ENCODE measurements around the gene RBFOX2.

The RBFOX2 gene

DNA sequence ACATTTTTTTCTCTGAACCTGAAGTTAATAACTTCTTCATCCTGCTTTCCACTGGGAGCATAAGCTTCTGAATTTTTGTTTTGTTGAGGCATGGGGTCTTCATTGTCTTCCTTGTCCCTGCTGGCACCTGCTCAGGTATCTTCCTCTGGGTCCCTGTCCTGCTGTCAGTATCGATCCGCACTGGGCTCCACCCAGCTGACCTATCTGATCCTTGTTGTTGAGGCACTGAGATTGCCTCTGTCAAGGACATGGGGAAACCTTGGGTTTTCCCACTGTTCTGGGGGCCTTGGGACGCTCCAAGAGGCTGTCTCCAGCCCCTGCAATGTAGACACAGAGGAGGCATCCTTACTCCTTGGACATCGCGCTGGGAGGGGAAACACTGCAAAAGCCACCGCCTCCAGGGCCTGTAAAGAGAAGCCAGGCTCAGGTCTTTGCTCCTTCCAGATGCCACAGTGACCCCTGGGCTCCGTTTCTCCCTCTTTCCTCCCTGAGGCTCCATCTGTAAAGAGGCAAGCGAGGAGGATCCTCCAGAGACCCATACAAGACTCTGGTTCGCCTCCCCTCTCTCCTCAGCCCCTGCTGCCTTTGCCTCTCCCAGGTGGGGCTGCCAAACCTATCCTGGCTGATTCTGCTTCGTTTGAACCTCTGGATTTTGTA lies 8.6 kb upstream of the RBFOX2 start:
- Histone ChIP-seq H3K27me3 (ENCODE audit: insufficient read depth, low read length, poor library complexity) (no peaks in the 10 kb centered on the region), H2BK120ac (ENCODE audit: low read depth, low read length) (no peak overlapping the region), H3K79me2 (ENCODE audit: control insufficient read depth, insufficient read depth, low read length) (no peaks in the 10 kb centered on the region), H3K4me3 (ENCODE audit: low read length) (no peak overlapping the region), H3K4me2 (ENCODE audit: low read length) (no peak overlapping the region), H2AK5ac (ENCODE audit: low read length) (no peak overlapping the region), H3K4ac (ENCODE audit: low read depth, low read length) (no peak overlapping the region), H3K4me1 (ENCODE audit: control insufficient read depth, low read depth, low read length) (peaks cover 2% of the 10 kb centered on the region), H3K56ac (ENCODE audit: low read length) (no peak overlapping the region), H3K36me3 (ENCODE audit: control insufficient read depth, insufficient read depth, low read length) (no peaks in the 10 kb centered on the region), H2BK5ac (ENCODE audit: low read length) (no peak overlapping the region), H3K79me1 (ENCODE audit: low read length) (no peaks in the 10 kb centered on the region), H3K27ac (ENCODE audit: low read depth, low read length) (no peak overlapping the region), H3K18ac (ENCODE audit: low read length) (no peak overlapping the region), H4K5ac (ENCODE audit: low read length) (no peak overlapping the region), H3K23ac (ENCODE audit: low read length) (no peak overlapping the region), H4K8ac (ENCODE audit: low read depth, low read length) (no peak overlapping the region), H2BK15ac (replicated peaks; ENCODE audit: low read depth) (no peak overlapping the region), H3K9ac (ENCODE audit: low read length) (no peak overlapping the region)
- WGBS (ENCODE audit: extremely low coverage, insufficient coverage, low lambda C conversion rate): no CpG with 5 or more reads among the region's 10 CpGs
- no peak for DNase-seq

DNA sequence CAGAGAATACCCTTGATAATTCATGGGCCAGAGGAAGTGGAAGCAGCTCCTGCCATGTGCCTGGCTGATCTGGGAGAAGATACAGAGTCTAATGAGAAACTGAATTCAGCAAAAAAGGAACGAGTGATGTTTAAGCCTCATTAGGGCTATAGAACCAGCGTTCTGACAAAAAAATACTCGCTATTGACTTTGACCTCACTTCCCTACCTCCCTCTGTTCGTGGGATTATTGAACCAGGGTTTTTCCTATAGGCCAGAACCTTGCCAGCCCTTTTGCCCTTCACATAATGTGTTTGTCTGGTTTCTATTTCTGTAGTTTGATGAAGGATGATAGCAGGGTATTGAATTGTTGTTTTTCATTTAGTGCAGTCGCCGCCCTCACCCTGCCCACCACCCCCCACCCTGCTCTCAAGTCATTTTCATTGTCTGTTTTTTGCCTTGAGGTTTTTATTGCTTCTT lies 7.6 kb upstream of the RBFOX2 start:
- H4K8ac ChIP-seq (ENCODE audit: low read depth, low read length): no peak overlapping the region
- H3K18ac ChIP-seq (ENCODE audit: low read length): no peak overlapping the region
- H3K4ac ChIP-seq (ENCODE audit: low read depth, low read length): no peak overlapping the region
- H3K4me2 ChIP-seq (ENCODE audit: low read length): no peak overlapping the region
- no peak overlapping the region for H2BK5ac ChIP-seq (ENCODE audit: low read length)
- no peaks in the 10 kb centered on the region for H3K36me3 ChIP-seq (ENCODE audit: control insufficient read depth, insufficient read depth, low read length)
- H3K4me1 ChIP-seq (ENCODE audit: control insufficient read depth, low read depth, low read length): peaks cover 2% of the 10 kb centered on the region
- no peak overlapping the region for H3K23ac ChIP-seq (ENCODE audit: low read length)
- DNase-seq: no peak
- H3K79me1 ChIP-seq (ENCODE audit: low read length): no peaks in the 10 kb centered on the region
- H2AK5ac ChIP-seq (ENCODE audit: low read length): no peak overlapping the region
- no peak overlapping the region for H3K4me3 ChIP-seq (ENCODE audit: low read length)
- H3K79me2 ChIP-seq (ENCODE audit: control insufficient read depth, insufficient read depth, low read length): no peaks in the 10 kb centered on the region
- no peak overlapping the region for H2BK15ac ChIP-seq (replicated peaks; ENCODE audit: low read depth)
- H4K5ac ChIP-seq (ENCODE audit: low read length): peak overlapping the region; percentile 39
- H3K9ac ChIP-seq (ENCODE audit: low read length): no peak overlapping the region
- H3K56ac ChIP-seq (ENCODE audit: low read length): peak overlapping the region; percentile 42
- no CpG with 5 or more reads among the region's 6 CpGs for WGBS (ENCODE audit: extremely low coverage, insufficient coverage, low lambda C conversion rate)
- H3K27ac ChIP-seq (ENCODE audit: low read depth, low read length): no peak overlapping the region
- no peaks in the 10 kb centered on the region for H3K27me3 ChIP-seq (ENCODE audit: insufficient read depth, low read length, poor library complexity)
- H2BK120ac ChIP-seq (ENCODE audit: low read depth, low read length): no peak overlapping the region

DNA sequence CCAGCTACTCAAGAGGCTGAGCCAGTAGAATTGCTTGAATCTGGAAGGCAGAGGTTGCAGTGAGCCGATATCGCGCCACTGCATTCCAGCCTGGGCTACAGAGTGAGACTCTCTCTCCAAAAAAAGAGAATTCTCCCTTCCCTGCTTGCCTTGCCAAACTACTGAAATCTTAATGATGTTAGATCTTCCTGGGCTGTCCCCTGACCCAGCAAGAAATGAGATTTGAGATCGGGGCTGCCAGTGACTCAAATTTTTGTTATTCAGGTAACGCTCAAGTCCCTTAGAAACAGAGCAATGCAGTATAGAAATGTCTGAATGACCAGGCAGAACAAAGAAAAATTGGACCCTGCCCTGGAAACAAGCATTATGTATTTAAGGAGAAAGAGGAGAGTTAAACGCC lies 4.0 kb upstream of the RBFOX2 start:
- no peak overlapping the region for H2BK15ac ChIP-seq (replicated peaks; ENCODE audit: low read depth)
- H3K36me3 ChIP-seq (ENCODE audit: control insufficient read depth, insufficient read depth, low read length): no peaks in the 10 kb centered on the region
- no peak overlapping the region for H4K5ac ChIP-seq (ENCODE audit: low read length)
- no peak for DNase-seq
- peaks cover 2% of the 10 kb centered on the region for H3K4me1 ChIP-seq (ENCODE audit: control insufficient read depth, low read depth, low read length)
- H3K18ac ChIP-seq (ENCODE audit: low read length): no peak overlapping the region
- no peak overlapping the region for H3K9ac ChIP-seq (ENCODE audit: low read length)
- no peak overlapping the region for H3K56ac ChIP-seq (ENCODE audit: low read length)
- H2BK120ac ChIP-seq (ENCODE audit: low read depth, low read length): no peak overlapping the region
- no peak overlapping the region for H2BK5ac ChIP-seq (ENCODE audit: low read length)
- H3K79me2 ChIP-seq (ENCODE audit: control insufficient read depth, insufficient read depth, low read length): peaks cover 4% of the 10 kb centered on the region
- H3K27ac ChIP-seq (ENCODE audit: low read depth, low read length): no peak overlapping the region
- no peak overlapping the region for H3K23ac ChIP-seq (ENCODE audit: low read length)
- no peak overlapping the region for H3K4me2 ChIP-seq (ENCODE audit: low read length)
- WGBS (ENCODE audit: extremely low coverage, insufficient coverage, low lambda C conversion rate): no CpG with 5 or more reads among the region's 6 CpGs
- H3K79me1 ChIP-seq (ENCODE audit: low read length): no peaks in the 10 kb centered on the region
- H4K8ac ChIP-seq (ENCODE audit: low read depth, low read length): no peak overlapping the region
- H3K27me3 ChIP-seq (ENCODE audit: insufficient read depth, low read length, poor library complexity): no peaks in the 10 kb centered on the region
- no peak overlapping the region for H3K4me3 ChIP-seq (ENCODE audit: low read length)
- no peak overlapping the region for H2AK5ac ChIP-seq (ENCODE audit: low read length)
- H3K4ac ChIP-seq (ENCODE audit: low read depth, low read length): no peak overlapping the region

DNA sequence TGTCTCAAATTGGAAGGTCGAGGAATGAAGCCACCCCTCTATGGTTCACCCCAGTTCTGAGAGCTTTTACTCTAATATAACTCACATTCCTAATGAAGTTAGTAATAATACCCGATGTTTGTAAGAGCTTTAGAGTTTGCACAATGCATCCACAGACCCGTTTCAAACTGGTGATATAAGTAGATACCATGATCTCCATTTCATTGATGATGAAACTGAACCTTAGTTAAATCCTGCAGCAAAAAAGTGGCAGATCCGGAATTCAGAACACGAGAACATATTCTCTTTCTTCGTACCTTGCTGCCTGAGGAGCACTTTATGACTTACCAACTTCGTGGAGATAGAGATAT lies 757 bp upstream of the RBFOX2 start:
- Histone ChIP-seq H3K4me3 (ENCODE audit: low read length) (no peak overlapping the region), H3K4me2 (ENCODE audit: low read length) (peak overlapping the region; percentile 28), H3K56ac (ENCODE audit: low read length) (peak overlapping the region; percentile 50), H3K4ac (ENCODE audit: low read depth, low read length) (peak overlapping the region; percentile 60), H3K4me1 (ENCODE audit: control insufficient read depth, low read depth, low read length) (peaks cover 2% of the 10 kb centered on the region), H3K23ac (ENCODE audit: low read length) (no peak overlapping the region), H2BK120ac (ENCODE audit: low read depth, low read length) (no peak overlapping the region), H2BK5ac (ENCODE audit: low read length) (no peak overlapping the region), H2AK5ac (ENCODE audit: low read length) (no peak overlapping the region), H4K5ac (ENCODE audit: low read length) (no peak overlapping the region), H3K27me3 (ENCODE audit: insufficient read depth, low read length, poor library complexity) (no peaks in the 10 kb centered on the region), H4K8ac (ENCODE audit: low read depth, low read length) (no peak overlapping the region), H3K36me3 (ENCODE audit: control insufficient read depth, insufficient read depth, low read length) (peaks cover 2% of the 10 kb centered on the region), H3K18ac (ENCODE audit: low read length) (peak overlapping the region; percentile 64), H3K79me1 (ENCODE audit: low read length) (peaks cover 7% of the 10 kb centered on the region), H3K27ac (ENCODE audit: low read depth, low read length) (no peak overlapping the region), H3K79me2 (ENCODE audit: control insufficient read depth, insufficient read depth, low read length) (peaks cover 25% of the 10 kb centered on the region), H3K9ac (ENCODE audit: low read length) (peak overlapping the region; percentile 42), H2BK15ac (replicated peaks; ENCODE audit: low read depth) (peak overlapping the region; percentile 76)
- no CpG with 5 or more reads among the region's 7 CpGs for WGBS (ENCODE audit: extremely low coverage, insufficient coverage, low lambda C conversion rate)
- no peak for DNase-seq

DNA sequence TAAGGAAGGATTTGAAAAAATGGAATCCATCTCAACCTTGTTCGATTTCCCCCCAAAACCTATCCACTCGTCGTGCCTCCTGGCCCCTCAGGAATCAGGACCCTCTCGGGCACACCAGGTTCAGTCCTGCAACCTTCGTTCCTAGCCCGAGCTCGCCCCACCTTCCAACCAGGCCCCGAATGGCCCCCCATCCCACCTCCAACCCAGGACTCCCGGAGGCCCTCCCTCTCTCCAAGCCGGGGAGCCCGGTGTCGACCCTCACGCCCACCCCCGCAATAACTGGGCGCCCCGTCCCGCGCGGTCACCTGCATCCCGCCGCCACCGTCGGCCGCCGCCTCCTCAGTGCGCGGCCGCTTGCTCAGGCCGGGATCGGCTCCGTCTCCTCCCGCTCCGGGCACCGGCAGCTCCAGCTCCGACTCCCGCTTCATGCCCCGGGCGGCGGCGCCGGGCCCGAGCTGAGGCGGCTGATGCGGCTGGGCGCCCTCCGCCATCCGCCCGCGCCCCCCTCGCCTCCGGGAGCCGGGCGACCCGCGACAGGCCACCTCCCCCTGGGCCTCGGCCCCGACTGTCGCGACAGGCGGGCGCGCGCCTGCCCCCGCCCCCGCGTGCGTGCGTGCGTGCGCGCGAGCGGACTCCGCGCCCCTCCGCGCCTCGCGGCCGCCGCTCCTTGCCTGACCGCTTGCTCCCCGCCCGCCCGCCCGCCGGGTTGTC lies 534 bp downstream of the RBFOX2 start:
- Histone ChIP-seq H3K36me3 (ENCODE audit: control insufficient read depth, insufficient read depth, low read length) (peaks cover 2% of the 10 kb centered on the region), H3K23ac (ENCODE audit: low read length) (peak overlapping the region; percentile 95), H3K4me2 (ENCODE audit: low read length) (peak overlapping the region; percentile 80), H3K4ac (ENCODE audit: low read depth, low read length) (peak overlapping the region; percentile 94), H2BK5ac (ENCODE audit: low read length) (peak overlapping the region; percentile 25), H3K18ac (ENCODE audit: low read length) (peak overlapping the region; percentile 99), H3K79me2 (ENCODE audit: control insufficient read depth, insufficient read depth, low read length) (peaks cover 29% of the 10 kb centered on the region), H3K79me1 (ENCODE audit: low read length) (peaks cover 8% of the 10 kb centered on the region), H2BK120ac (ENCODE audit: low read depth, low read length) (peak overlapping the region; percentile 94), H4K5ac (ENCODE audit: low read length) (no peak overlapping the region), H3K27ac (ENCODE audit: low read depth, low read length) (peak overlapping the region; percentile 73), H3K56ac (ENCODE audit: low read length) (peak overlapping the region; percentile 90), H3K27me3 (ENCODE audit: insufficient read depth, low read length, poor library complexity) (no peaks in the 10 kb centered on the region), H2BK15ac (replicated peaks; ENCODE audit: low read depth) (no peak overlapping the region), H4K8ac (ENCODE audit: low read depth, low read length) (no peak overlapping the region), H3K4me3 (ENCODE audit: low read length) (peak overlapping the region; percentile 84), H2AK5ac (ENCODE audit: low read length) (no peak overlapping the region), H3K4me1 (ENCODE audit: control insufficient read depth, low read depth, low read length) (peaks cover 2% of the 10 kb centered on the region), H3K9ac (ENCODE audit: low read length) (peak overlapping the region; percentile 77)
- peak; percentile 77 for DNase-seq
- no CpG with 5 or more reads among the region's 87 CpGs for WGBS (ENCODE audit: extremely low coverage, insufficient coverage, low lambda C conversion rate)
